ENCODE results near the gene RNPEPL1. TPM values are rescaled to one million over a fixed set of nuclear protein-coding genes. Genes with fewer than 3 reads are reported as not detected.
"Not testable (repeated sequence)": the region's sequence is repeated elsewhere in the genome, so short reads cannot be mapped to it uniquely, and the experiment has no call there.

Gene RNPEPL1
- polyA plus RNA-seq, 3 donors, result 15.4 to 100 (median 36.4) TPM

GRCh38 chr2:240532031-240532775, 36.1 kb upstream of the RNPEPL1 start:
- Histone ChIP-seq H3K9me3 (replicated peaks in 1 of 2; ENCODE audit: control insufficient read depth in 1 of 2, insufficient read depth in 1 of 2, low read length in 2 of 2) (peaks cover 42 to 50% of the 10 kb centered on the region in 2 donors), H3K27ac (ENCODE audit: low read depth in 1 of 2, low read length in 2 of 2) (no peak overlapping the region), H3K9ac (ENCODE audit: insufficient read depth, low read length, poor library complexity, severe bottlenecking) (no peak overlapping the region), H3K4me2 (replicated peaks; ENCODE audit: extremely low read depth, low read length, poor library complexity, severe bottlenecking) (no peak overlapping the region), H2AFZ (ENCODE audit: insufficient read depth, low read depth, low read length, poor library complexity, severe bottlenecking) (no peak overlapping the region), H4K20me1 (ENCODE audit: insufficient read depth, low read length) (no peaks in the 10 kb centered on the region), H3K4me1 (ENCODE audit: control insufficient read depth in 1 of 2, insufficient read depth in 2 of 2, low read length in 2 of 2) (no peaks in the 10 kb centered on the region), H3K4me3 (replicated peaks in 1 of 3; ENCODE audit: low read depth in 2 of 3, low read length in 3 of 3) (no peak overlapping the region), H3K79me2 (ENCODE audit: insufficient read depth, low read length) (no peaks in the 10 kb centered on the region), H3K27me3 (ENCODE audit: control insufficient read depth in 2 of 2, insufficient read depth in 2 of 2, low read length in 2 of 2) (no peaks in the 10 kb centered on the region), H3K36me3 (replicated peaks in 1 of 2; ENCODE audit: control insufficient read depth in 1 of 2, insufficient read depth in 2 of 2, low read length in 2 of 2) (peaks cover 11 to 68% of the 10 kb centered on the region in 2 donors)
- no CpG with 5 or more reads among the region's 1 CpG for WGBS (ENCODE audit: insufficient coverage)
- H3K36me3 Mint-ChIP-seq, result peaks cover 76 to 92% of the 10 kb centered on the region in 2 donors
- no peaks in the 10 kb centered on the region for H3K4me1 Mint-ChIP-seq
- no peak for TF ChIP-seq CTCF (IDR thresholded peaks at IDR 0.05)
- H3K9me3 Mint-ChIP-seq, result peaks cover 43 to 60% (median 51%) of the 10 kb centered on the region in 7 donors
- no peak for DNase-seq
- intact Hi-C loops (cut with micrococcal nuclease), result no loop called here
- H3K27me3 Mint-ChIP-seq (ENCODE audit: low read depth in 3 of 3), result no peaks in the 10 kb centered on the region
- H3K27ac Mint-ChIP-seq, result no peak overlapping the region
- no peak overlapping the region for H3K4me3 Mint-ChIP-seq

- intact Hi-C loops (cut with micrococcal nuclease), result no loop called here
- H3K4me1 ChIP-seq (ENCODE audit: control insufficient read depth in 1 of 2, insufficient read depth in 2 of 2, low read length in 2 of 2), result no peaks in the 10 kb centered on the region
- WGBS (ENCODE audit: insufficient coverage), result 98% methylated on average over 24 of the region's 43 CpGs
- Mint-ChIP-seq H3K27ac (peak overlapping the region in 1 of 7 donors; percentile 3), H3K4me1 (no peaks in the 10 kb centered on the region), H3K4me3 (no peak overlapping the region), H3K36me3 (peaks cover 71 to 86% of the 10 kb centered on the region in 2 donors), H3K27me3 (ENCODE audit: low read depth in 3 of 3) (peaks cover 0 to 2% (median 0%) of the 10 kb centered on the region in 3 donors), H3K9me3 (peaks cover 8 to 33% (median 17%) of the 10 kb centered on the region in 7 donors)
- H3K36me3 ChIP-seq (replicated peaks in 1 of 2; ENCODE audit: control insufficient read depth in 1 of 2, insufficient read depth in 2 of 2, low read length in 2 of 2), result peaks cover 33 to 62% of the 10 kb centered on the region in 2 donors
- peaks cover 12 to 31% of the 10 kb centered on the region in 2 donors for H3K9me3 ChIP-seq (replicated peaks in 1 of 2; ENCODE audit: control insufficient read depth in 1 of 2, insufficient read depth in 1 of 2, low read length in 2 of 2)
- H3K9ac ChIP-seq (ENCODE audit: insufficient read depth, low read length, poor library complexity, severe bottlenecking), result no peak overlapping the region
- no peak overlapping the region for H3K27ac ChIP-seq (ENCODE audit: low read depth in 1 of 2, low read length in 2 of 2)
- H3K27me3 ChIP-seq (ENCODE audit: control insufficient read depth in 2 of 2, insufficient read depth in 2 of 2, low read length in 2 of 2), result no peaks in the 10 kb centered on the region
- H4K20me1 ChIP-seq (ENCODE audit: insufficient read depth, low read length), result no peaks in the 10 kb centered on the region
- no peak for TF ChIP-seq CTCF (IDR thresholded peaks at IDR 0.05)
- H3K79me2 ChIP-seq (ENCODE audit: insufficient read depth, low read length), result no peaks in the 10 kb centered on the region
- no peak overlapping the region for H3K4me3 ChIP-seq (replicated peaks in 1 of 3; ENCODE audit: low read depth in 2 of 3, low read length in 3 of 3)
- no peak overlapping the region for H2AFZ ChIP-seq (ENCODE audit: insufficient read depth, low read depth, low read length, poor library complexity, severe bottlenecking)
- no peak overlapping the region for H3K4me2 ChIP-seq (replicated peaks; ENCODE audit: extremely low read depth, low read length, poor library complexity, severe bottlenecking)
- no peak for DNase-seq
Observed at GRCh38 chr2:240538031-240538780, 30.1 kb upstream of the RNPEPL1 start.

GRCh38 chr2:240539101-240539500, 29.2 kb upstream of the RNPEPL1 start:
- H3K27ac Mint-ChIP-seq, result peak overlapping the region in 2 of 7 donors; percentile 1 to 72
- DNase-seq; H3K4me3 ChIP-seq (replicated peaks in 1 of 3; ENCODE audit: low read depth in 2 of 3, low read length in 3 of 3); intact Hi-C loops (cut with micrococcal nuclease); H3K27ac ChIP-seq (ENCODE audit: low read depth in 1 of 2, low read length in 2 of 2); H2AFZ ChIP-seq (ENCODE audit: insufficient read depth, low read depth, low read length, poor library complexity, severe bottlenecking); H3K4me2 ChIP-seq (replicated peaks; ENCODE audit: extremely low read depth, low read length, poor library complexity, severe bottlenecking); H3K79me2 ChIP-seq (ENCODE audit: insufficient read depth, low read length); H3K9ac ChIP-seq (ENCODE audit: insufficient read depth, low read length, poor library complexity, severe bottlenecking); H4K20me1 ChIP-seq (ENCODE audit: insufficient read depth, low read length); H3K27me3 ChIP-seq (ENCODE audit: control insufficient read depth in 2 of 2, insufficient read depth in 2 of 2, low read length in 2 of 2); H3K4me1 Mint-ChIP-seq; H3K4me3 Mint-ChIP-seq; H3K4me1 ChIP-seq (ENCODE audit: control insufficient read depth in 1 of 2, insufficient read depth in 2 of 2, low read length in 2 of 2); H3K27me3 Mint-ChIP-seq (ENCODE audit: low read depth in 3 of 3): not testable (repeated sequence)
- peaks cover 66 to 81% of the 10 kb centered on the region in 2 donors for H3K36me3 Mint-ChIP-seq
- peaks cover 10 to 24% (median 14%) of the 10 kb centered on the region in 7 donors for H3K9me3 Mint-ChIP-seq
- Histone ChIP-seq H3K9me3 (replicated peaks in 1 of 2; ENCODE audit: control insufficient read depth in 1 of 2, insufficient read depth in 1 of 2, low read length in 2 of 2) (peaks cover 7 to 28% of the 10 kb centered on the region in 2 donors), H3K36me3 (replicated peaks in 1 of 2; ENCODE audit: control insufficient read depth in 1 of 2, insufficient read depth in 2 of 2, low read length in 2 of 2) (peaks cover 33 to 59% of the 10 kb centered on the region in 2 donors)
- WGBS (ENCODE audit: insufficient coverage), result 99% methylated on average over 14 of the region's 17 CpGs

Data from CD14-positive monocyte (primary cell).